SH-SY5Y (cell line): ENCODE measurements around the gene CELA2B.

Source experiments
- GATA2 ChIP-seq: IDR thresholded peaks from 2 replicates; pipeline ENCODE4 v1.6.1; 2011; ENCODE audit warnings: mild to moderate bottlenecking, low read depth, low read length
- GATA3 ChIP-seq: IDR thresholded peaks from 2 replicates; pipeline ENCODE4 v1.6.1; 2011; ENCODE audit warnings: low read depth, mild to moderate bottlenecking, low read length, moderate library complexity

Gene CELA2B

GRCh38 chr1:15455522-15455921 is 20.4 kb upstream of the CELA2B start:
- TF ChIP-seq GATA3 = no peak
- no peak for TF ChIP-seq GATA2

- TF ChIP-seq GATA3 (no peak), GATA2 (no peak)
Measured at GRCh38 chr1:15456313-15456954, 19.5 kb upstream of the CELA2B start, which contains the start of gene CELA2A. CELA2A (plus strand) TSS chr1:15456732; CDS start chr1:15456754, 22 bp downstream.

- TF ChIP-seq GATA3 = no peak
- TF ChIP-seq GATA2 = no peak
Measured at GRCh38 chr1:15457585-15457984, 18.3 kb upstream of the CELA2B start.

GRCh38 chr1:15459771-15460707 is 15.9 kb upstream of the CELA2B start:
- TF ChIP-seq GATA3 (no peak; the same call in 1 of the 2 replicates), GATA2 (peak; percentile 88)

GRCh38 chr1:15460708-15461095 is 15.2 kb upstream of the CELA2B start:
- TF ChIP-seq GATA3 (no peak), GATA2 (no peak)

- no peak for TF ChIP-seq GATA3
- no peak for TF ChIP-seq GATA2
Measured at GRCh38 chr1:15465674-15466073, 10.2 kb upstream of the CELA2B start.

- TF ChIP-seq GATA2 (no peak), GATA3 (no peak)
Measured at GRCh38 chr1:15468145-15468544, 7.8 kb upstream of the CELA2B start.

GRCh38 chr1:15469361-15469760 is 6.5 kb upstream of the CELA2B start:
- TF ChIP-seq GATA2 (no peak), GATA3 (no peak)

GRCh38 chr1:15472587-15472986 is 3.3 kb upstream of the CELA2B start:
- TF ChIP-seq GATA3 (no peak), GATA2 (no peak)

- TF ChIP-seq GATA2 = no peak
- no peak for TF ChIP-seq GATA3
Measured at GRCh38 chr1:15476927-15477326, 1.0 kb downstream of the CELA2B start.

- TF ChIP-seq GATA2 = no peak
- no peak for TF ChIP-seq GATA3
Measured at GRCh38 chr1:15477646-15478212, 1.8 kb downstream of the CELA2B start.

- TF ChIP-seq GATA3 = no peak
- no peak for TF ChIP-seq GATA2
Measured at GRCh38 chr1:15479654-15480347, 3.9 kb downstream of the CELA2B start.

- TF ChIP-seq GATA3 (no peak), GATA2 (no peak)
Measured at GRCh38 chr1:15483971-15484370, 8.1 kb downstream of the CELA2B start.

GRCh38 chr1:15485636-15486035 is 9.7 kb downstream of the CELA2B start:
- TF ChIP-seq GATA3 (no peak), GATA2 (no peak)
